ENCODE results near the gene MCCC2. TPM values are rescaled to one million over a fixed set of nuclear protein-coding genes. Genes with fewer than 3 reads are reported as not detected.
"Not testable (repeated sequence)": the region's sequence is repeated elsewhere in the genome, so short reads cannot be mapped to it uniquely, and the experiment has no call there.

Gene MCCC2
- total and polyA plus RNA-seq, 10 donors = 15.3 to 48.8 (median 31.6) TPM

DNA sequence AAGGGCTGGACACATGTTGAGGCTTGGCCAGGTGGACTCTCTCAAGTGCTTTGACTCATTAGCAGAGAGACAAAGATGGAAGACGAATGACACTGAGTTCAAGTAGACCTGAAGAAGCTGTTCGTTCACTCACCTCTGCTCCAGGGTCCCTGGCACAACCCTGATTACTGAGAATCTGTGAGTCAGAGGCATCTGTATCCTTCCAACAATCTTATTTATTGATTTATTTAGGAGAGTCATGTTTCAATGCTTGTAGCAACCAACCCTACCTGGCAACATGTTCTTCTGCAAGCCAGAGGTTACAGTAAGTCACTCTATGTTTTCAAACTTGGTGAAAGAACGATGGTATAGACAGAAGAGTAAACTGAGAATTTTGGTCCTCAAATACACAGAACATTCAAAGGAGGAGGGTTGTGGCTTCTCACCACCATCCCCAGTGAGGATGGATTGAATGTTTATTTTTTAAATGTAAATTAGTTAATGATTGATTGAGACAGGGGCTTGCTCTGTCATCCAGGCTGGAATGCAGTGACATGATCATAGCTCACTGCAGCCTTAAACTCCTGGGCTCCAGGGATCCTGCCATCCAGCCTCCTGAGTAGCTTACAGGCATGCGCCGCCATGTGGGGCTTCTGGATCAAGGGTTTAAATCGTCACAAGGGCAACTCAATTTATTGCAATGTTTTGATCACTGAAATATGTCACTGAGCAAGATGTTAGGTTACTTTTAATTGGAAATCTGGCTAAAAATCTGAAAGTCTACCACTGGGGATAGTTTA is 76.2 kb downstream of the MCCC2 start:
- Histone ChIP-seq H3K9me3 (no peaks in the 10 kb centered on the region), H3K27ac (no peak overlapping the region), H3K36me3 (peaks cover 0 to 6% (median under 1%) of the 10 kb centered on the region in 6 donors), H3K4me3 (no peak overlapping the region), H3K27me3 (replicated peaks in 1 of 7) (no peaks in the 10 kb centered on the region), H3K4me1 (no peaks in the 10 kb centered on the region)
- DNase-seq = no peak
- 85 to 94% (median 90%) methylated on average over 6 of the region's 6 CpGs for WGBS, 5 donors
- intact Hi-C loops (cut with DNase I; ENCODE audit: low total_unique reads) = no loop called here
- TF ChIP-seq POLR2A (IDR thresholded peaks at IDR 0.05) (no peak), POLR2AphosphoS5 (IDR thresholded peaks at IDR 0.05) (no peak)
- TF ChIP-seq, protein P1, sequence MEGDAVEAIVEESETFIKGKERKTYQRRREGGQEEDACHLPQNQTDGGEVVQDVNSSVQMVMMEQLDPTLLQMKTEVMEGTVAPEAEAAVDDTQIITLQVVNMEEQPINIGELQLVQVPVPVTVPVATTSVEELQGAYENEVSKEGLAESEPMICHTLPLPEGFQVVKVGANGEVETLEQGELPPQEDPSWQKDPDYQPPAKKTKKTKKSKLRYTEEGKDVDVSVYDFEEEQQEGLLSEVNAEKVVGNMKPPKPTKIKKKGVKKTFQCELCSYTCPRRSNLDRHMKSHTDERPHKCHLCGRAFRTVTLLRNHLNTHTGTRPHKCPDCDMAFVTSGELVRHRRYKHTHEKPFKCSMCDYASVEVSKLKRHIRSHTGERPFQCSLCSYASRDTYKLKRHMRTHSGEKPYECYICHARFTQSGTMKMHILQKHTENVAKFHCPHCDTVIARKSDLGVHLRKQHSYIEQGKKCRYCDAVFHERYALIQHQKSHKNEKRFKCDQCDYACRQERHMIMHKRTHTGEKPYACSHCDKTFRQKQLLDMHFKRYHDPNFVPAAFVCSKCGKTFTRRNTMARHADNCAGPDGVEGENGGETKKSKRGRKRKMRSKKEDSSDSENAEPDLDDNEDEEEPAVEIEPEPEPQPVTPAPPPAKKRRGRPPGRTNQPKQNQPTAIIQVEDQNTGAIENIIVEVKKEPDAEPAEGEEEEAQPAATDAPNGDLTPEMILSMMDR (IDR thresholded peaks at IDR 0.05 in 8 of 11, conservative IDR thresholded peaks at IDR 0.05 in 3 of 11) = no peak

DNA sequence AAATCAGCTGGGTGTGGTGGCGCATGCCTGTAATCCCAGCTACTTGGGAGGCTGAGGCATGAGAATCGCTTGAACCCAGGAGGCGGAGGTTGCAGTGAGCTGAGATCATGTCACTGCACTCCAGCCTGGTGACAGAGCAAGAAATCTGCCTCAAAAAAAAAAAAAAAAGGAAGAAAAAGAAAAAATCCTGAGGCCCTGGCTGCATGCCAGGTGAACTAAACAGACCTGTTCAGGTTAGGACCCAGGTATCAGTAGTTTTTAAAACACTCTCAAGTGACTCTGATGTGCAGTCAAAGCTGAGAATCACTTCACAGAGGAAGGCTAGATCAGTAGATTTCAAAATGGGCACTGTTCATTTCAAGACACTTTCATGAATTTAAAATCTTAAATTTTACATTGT is 77.5 kb downstream of the MCCC2 start:
- 93 to 98% (median 95%) methylated on average over 3 of the region's 3 CpGs for WGBS, 5 donors
- DNase-seq; H3K4me3 ChIP-seq; intact Hi-C loops (cut with DNase I; ENCODE audit: low total_unique reads); H3K27ac ChIP-seq; H3K27me3 ChIP-seq (replicated peaks in 1 of 7); H3K9me3 ChIP-seq; H3K36me3 ChIP-seq; H3K4me1 ChIP-seq: not testable (repeated sequence)

DNA sequence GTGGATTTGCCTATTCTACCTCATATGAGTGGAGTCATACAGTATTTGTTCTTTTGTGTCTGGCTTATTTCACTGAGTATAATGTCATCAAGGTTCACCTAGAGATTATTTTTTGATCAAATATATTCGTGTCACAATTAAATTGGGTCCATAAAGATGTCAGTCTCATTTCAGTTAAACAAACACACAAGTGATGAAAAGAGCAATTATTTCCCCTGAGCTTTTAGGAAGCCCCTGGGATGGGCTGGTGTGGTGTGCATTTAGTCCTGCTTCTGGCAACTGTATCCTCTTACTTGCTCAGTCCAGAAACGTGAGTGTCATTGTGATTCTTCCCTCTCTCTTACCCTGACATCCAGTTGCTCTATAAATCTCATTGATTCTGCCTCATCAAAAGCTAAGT is 79.2 kb downstream of the MCCC2 start:
- intact Hi-C loops (cut with DNase I; ENCODE audit: low total_unique reads) = no loop called here
- H3K9me3 ChIP-seq = no peaks in the 10 kb centered on the region
- no peaks in the 10 kb centered on the region for H3K36me3 ChIP-seq
- H3K27ac ChIP-seq = no peak overlapping the region
- no peaks in the 10 kb centered on the region for H3K27me3 ChIP-seq (replicated peaks in 1 of 7)
- H3K4me1 ChIP-seq = no peaks in the 10 kb centered on the region
- no peak for DNase-seq
- 63 to 85% (median 76%) methylated on average over 2 of the region's 2 CpGs for WGBS, 5 donors
- no peak overlapping the region for H3K4me3 ChIP-seq
- TF ChIP-seq POLR2A (IDR thresholded peaks at IDR 0.05) (no peak), POLR2AphosphoS5 (IDR thresholded peaks at IDR 0.05) (no peak)
- TF ChIP-seq, protein P1 (IDR thresholded peaks at IDR 0.05 in 8 of 11, conservative IDR thresholded peaks at IDR 0.05 in 3 of 11) = no peak

DNA sequence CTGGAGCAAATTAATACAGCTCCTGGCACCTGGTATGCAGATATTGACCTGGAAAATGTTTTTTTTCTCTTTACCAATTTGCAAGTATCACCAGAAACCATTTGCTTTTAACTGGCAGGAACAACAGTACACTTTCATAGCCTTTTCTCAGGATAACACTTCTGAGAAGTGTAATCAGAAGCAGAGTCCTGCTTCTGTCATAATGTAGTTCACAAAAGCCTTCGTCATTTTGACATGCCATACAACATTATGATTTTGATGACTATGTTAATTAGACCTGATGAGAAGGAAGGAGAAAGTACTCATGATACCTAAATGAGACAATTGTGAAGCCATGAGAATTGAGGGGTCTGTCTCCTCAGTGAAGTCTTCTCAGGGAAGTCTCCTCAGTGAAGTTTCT is 90.8 kb downstream of the MCCC2 start:
- WGBS, 5 donors = 84 to 100% (median 89%) methylated on average over 1 of the region's 1 CpG
- no peaks in the 10 kb centered on the region for H3K36me3 ChIP-seq
- no peak overlapping the region for H3K4me3 ChIP-seq
- H3K9me3 ChIP-seq = no peaks in the 10 kb centered on the region
- no peak overlapping the region for H3K27ac ChIP-seq
- no peaks in the 10 kb centered on the region for H3K4me1 ChIP-seq
- peaks cover 0 to 27% (median 0%) of the 10 kb centered on the region in 7 donors for H3K27me3 ChIP-seq (replicated peaks in 1 of 7)
- DNase-seq = no peak
- intact Hi-C loops (cut with DNase I; ENCODE audit: low total_unique reads) = no loop called here
- TF ChIP-seq POLR2AphosphoS5 (IDR thresholded peaks at IDR 0.05) (no peak), POLR2A (IDR thresholded peaks at IDR 0.05) (no peak)
- TF ChIP-seq, protein P1 (IDR thresholded peaks at IDR 0.05 in 8 of 11, conservative IDR thresholded peaks at IDR 0.05 in 3 of 11) = no peak

All from spleen (tissue), 11 donors.